GM19468 (cell line): ENCODE results near the gene EWSR1.

Experiments
- ATAC-seq: cut with Tn5 transposase; IDR thresholded peaks from one replicate; pipeline ENCODE4 v1.9.1; 2021; ENCODE audit warnings: mild to moderate bottlenecking, moderate library complexity, moderate number of reproducible peaks; ENCODE audit not compliant: unreplicated experiment; ENCODE audit errors: extremely low read depth

Gene EWSR1

DNA sequence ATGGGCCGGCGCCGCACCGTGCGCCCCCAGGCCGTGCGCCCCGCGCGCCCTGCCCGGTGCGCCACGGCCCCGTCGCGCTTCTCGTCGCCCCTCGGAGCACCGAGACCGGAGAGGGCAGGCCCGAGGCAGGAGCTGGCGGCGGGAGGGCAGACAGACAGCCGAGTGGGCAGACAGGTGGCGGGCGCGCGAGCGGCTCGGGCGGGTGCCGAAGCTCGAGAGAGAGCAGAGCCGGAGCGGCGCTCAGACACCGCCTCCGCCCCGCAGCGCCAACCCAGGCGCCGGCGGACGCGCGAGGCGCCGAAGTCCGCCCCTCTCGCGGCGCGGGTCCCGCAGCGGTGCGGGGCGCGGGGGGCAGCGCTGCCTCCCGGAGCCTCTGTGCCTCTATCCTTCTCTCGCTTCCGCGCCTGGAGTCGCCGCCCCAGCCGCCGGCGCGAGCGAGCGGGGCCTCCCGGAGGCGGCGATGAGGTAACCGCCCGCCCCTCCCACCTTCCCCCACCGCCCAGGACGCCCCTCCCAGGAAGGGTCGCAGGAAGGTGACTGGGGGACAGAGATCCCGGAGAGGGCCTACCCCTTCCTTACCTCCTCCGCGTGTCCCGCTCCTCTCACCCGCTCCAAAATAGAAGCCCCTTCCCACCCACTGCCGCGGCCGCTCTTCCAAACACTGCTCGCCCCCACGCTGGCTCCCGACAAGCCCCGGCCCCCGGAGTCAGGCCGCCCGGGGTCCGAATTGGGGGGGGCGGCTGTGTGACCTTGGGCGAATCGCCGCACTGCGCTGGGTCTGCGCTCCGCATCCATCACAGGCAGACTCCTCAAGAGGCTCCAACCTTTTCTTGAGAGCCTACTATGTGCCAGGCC lies 47.4 kb downstream of the EWSR1 start, which contains the start of gene RASL10A:
Gene RASL10A, minus strand, starts transcription at position 412 of the 855 bp plus-strand sequence. CDS start 451 bp downstream, outside the sequence.
- ATAC-seq, result no peak

DNA sequence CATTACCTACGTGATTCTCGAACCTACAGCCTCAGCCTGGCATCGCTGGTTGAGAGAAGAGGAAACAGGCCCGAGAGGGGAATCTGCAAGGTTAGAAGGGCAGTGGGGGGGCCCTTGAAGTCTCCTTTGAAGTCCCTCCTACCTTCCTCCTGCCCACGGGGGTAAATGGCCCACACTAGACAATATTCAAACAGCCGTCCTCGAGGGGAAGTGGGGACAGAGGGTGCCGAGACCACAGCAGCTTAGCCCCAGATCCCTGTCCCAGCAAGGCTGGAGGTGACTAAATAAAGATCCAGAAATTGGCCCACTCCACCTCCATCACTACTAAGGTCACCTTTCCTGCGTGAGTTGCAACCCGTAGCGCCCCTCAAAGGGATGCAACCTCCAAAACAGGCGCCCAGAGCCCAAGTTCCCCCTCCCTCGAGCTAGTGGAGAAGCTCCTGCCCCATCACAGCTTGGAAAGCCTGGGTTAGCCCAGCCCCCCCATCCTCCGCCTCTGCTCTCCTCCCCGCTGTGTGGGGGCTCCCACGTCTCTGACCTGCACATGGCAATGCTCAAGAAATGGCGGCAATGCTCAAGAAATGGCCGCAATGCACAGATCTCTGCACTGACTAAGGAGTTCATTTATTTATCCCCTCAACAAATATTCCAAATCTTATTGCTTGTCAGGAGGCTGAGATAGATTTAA lies 48.2 kb downstream of the EWSR1 start:
- ATAC-seq, result no peak

DNA sequence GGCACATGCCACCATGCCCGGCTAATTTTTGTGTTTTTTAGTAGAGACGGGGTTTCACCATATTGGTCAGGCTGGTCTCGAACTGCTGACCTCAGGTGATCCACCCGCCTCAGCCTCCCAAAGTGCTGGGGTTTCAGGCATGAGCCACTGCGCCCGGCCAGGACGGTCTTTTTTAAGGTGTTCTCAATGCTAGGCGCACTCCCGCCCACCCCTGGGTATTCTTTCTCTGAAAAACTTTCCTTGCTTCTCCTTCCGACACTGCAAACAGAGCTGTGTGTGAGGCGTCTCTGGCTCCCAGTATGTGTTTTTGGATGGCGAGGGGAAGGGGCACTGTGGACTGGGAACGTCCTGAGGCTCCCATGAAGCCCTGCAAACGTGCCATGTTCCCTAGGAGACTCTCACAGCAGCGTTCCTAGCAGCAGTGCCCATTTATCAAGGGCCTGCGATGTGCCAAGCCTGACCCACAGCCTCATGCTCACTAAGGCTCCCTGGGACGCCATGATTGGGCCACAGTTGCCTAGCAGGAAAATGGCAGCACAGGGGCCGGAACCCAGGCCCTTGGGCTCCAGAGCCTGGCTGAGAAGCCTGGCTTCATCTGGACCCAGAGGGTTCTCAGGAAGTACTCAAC lies 49.9 kb downstream of the EWSR1 start:
- no peak for ATAC-seq

DNA sequence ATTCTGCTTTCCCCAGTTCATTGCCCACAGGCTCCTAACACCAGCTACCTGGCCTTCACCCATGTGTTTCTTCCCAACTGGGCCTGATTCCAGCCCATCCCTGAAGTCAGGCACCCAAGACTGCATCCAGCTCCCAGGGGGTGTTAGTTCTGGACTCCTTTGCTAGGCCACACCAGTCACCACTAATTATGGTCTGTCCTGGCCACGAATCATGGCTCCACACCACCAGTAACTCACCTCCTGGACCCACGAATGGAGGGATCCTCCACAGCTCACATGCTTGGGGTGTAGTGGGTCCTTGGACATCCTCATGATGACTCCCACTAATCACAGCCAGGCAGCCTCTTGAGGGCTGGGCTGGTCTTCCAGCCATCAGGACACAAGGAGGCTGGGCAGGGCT lies 51.0 kb downstream of the EWSR1 start:
- ATAC-seq, result no peak

DNA sequence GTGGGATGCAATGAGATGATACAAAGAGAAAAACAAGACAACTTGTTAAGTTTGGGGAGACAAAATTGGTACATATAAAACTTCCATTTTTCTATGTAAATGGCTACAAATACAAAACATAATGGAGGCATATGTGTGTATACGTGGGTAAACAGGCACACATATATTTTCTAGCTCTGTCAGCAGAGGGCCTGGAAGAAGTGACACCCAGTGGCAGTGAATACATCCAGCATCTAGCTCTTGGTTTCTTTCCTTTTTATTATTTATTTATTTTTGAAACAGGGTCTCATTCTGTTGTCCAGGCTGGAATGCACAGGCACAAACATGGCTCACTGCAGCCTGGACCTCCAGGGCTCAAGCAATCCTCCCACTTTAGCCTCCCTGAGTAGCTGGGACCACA lies 52.5 kb downstream of the EWSR1 start:
- ATAC-seq, result no peak

DNA sequence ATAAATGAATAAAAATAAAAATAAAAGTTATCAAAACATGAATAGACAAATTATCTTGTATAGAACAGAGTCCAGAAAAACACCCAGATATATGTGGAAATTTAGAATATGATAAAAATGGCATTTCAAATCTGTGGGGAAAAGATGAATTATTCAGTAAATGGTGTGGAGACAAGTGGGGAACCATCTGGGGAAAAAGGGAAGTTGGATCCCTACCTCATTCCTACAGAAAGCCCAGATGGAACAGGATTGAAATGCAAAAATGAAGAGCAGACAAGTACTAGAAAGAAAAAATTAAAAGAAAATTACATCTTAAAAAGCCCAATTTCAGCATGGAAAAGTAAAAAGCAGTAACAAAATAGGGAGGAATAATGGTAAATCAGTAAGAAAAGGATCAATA lies 55.6 kb downstream of the EWSR1 start:
- no peak for ATAC-seq

DNA sequence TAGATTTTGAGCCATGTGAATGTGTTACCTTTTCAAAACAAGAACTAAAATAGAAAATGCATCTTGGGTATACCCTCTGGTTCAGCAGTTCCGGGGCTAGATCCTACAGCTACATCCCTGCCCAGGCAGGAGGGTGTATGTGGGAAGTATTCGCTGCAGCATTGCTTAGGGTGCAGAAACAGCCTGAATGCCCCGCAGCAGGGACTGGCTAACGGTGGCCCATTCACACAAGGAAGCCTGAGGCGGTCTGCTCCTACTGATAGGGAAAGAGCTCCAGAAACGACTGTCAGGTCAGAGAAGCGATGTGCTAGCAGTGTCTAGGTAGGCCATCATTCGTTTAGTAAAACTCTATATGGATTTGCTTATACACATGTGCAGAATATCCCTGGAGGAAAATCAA lies 57.3 kb downstream of the EWSR1 start:
- no peak for ATAC-seq

DNA sequence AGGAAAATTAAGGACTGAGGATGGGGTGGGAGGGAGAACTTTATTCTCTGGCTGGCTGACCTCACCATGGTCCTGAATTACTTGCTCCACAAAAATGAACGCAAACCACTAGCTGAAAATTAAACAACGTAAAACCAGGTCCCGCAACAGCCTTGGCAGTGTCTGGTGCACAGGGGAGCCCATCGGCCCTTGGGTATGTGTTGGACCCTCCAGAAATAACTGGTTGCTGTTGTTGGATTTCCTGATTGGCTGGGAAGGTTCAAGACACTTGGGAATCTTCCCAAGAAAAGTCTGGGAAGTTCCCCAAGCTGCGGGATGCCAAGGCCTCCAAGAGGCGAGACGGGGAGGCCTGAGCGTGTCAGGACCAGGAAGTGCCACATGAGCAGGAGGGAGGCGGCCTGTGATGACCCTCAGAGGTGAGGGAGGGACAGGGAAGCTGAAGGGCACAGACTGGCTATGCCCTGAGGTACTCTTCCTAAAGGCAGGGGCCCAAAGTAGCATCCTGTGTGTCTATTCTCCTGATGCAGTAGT lies 57.8 kb downstream of the EWSR1 start:
- ATAC-seq, result no peak

DNA sequence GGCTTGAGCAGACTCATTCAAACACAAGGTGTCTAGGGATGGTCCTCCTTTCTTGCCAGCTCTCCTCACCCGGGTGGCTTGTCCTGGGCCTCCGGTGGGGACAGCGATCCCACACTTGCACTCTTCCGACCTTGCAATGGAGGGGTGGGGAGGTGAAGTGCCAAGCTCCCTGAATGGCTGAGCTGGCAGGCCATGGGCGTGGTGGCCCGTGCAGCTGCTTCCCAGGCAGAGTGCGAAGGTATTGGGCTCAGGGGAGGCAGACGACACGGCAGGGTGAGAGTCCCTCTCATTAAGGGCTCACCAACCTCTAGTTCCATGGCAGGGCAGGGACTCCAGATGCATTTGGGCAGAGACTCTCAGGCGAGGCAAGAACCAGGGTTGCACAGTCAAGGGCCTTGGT lies 58.4 kb downstream of the EWSR1 start:
- no peak for ATAC-seq

DNA sequence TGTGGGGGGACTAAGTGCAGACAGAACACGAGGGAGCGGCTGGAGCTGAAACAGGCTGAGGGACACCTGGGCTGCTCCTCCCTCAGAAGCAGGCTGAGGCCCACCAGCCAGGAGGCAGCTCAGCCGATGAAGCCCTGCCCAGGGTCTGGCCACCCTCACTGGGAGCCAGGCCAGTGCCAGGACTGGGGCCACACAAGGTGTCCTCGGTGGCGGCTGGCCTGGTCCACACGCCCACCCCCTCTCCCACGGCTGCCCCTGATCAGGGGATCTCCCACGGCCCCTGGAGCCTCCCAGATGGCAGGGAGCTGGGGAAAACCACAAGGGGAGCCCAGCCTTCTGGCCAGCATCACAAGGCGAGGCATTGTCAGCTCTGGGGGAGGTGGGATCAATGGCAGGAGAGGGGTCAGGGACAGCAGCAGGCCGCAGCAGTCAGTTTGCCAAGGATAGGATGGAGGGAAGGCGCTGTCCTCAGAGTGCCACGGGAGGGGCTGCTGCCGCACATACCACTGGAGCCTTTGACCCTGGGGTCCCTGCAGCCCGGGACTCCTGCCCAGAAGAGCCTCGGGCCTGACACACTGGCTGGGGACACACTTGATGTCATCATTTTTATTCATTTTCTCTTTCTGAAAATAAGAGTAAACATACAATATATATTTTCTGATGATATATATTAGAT lies 59.2 kb downstream of the EWSR1 start:
- no peak for ATAC-seq

DNA sequence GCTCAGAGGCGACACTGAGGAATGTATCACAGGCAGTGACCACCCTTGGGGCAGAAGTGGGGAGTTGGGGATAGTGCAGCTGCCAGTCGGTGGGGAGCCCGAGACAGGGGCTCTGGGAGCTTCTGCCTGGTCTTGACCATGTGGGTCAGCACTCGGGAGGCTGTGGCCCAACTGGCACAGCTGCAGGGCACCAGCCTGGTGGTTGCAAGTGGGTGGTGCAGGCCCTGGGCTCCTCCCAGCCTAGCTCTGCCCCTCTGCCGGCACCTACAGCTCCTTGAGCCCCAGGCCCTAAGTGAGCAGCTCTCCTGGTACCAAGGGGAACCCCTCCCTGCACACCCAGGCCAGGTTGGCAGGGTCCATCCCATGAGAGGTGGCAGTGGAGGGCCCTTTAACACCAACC lies 60.0 kb downstream of the EWSR1 start:
- no peak for ATAC-seq

DNA sequence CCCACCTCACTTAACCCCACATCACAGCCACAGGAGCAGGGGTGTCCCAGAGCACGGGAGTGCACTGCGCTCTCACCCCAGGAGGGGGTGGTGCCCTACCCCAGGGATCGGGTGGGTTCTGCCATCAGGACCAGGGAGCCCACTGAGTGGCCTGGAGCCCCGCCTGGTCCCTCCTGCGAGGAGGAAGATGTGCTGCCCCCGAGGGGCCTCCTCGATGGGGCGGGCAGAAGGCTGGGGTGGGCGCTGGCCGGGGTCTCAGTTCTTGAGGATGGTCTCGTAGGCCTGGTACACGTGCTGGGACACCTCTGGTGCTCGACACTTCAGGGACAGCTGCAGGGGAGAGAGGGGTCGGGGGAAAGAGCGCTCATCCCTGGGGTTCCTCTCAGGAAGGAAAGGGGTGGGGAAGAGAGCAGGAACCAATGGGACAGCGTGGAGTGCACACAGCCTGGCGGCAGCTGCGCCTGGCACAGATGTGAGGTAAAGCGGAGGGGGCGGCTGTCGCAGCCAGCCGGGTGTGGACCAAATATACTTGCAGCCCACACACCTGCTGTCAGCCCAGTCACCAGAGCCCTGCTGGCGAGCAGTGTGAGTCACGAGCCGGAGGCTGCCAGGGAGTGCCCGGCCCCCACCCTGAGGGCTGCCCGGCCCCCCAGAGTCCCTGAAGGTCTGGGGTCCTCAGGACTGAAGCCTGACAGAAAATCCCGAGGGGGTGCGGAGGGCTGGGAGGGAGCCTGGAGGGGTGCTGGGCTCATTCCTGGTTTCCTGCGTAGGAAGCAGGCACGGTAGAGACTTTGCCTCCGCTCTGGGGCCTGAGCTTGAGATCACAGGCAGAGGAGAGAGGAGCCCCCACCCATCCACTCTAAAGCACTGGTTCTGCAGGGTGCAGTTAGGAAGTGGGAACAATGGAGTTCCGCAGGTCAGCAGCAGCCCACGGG lies 60.8 kb downstream of the EWSR1 start:
- ATAC-seq, result no peak

DNA sequence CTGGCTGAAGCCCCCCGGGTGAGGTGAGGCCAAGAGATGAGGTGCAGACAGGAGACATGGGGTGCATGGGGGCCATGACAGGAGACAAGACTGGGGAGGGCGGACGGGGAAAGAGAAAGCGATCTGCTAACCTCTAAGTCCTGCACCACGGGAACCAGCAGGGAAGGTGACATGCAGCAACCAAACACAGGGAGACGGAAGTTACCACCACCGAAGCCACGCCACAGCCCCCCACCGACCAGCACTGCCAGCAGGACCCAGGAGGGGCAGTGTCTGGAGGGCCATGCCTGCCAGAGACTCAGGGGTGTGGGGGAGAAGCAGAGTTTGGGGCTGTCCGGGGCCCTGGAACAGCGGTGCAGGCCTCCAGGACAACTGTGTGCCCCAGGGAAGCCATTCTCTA lies 61.5 kb downstream of the EWSR1 start:
- ATAC-seq, result no peak

DNA sequence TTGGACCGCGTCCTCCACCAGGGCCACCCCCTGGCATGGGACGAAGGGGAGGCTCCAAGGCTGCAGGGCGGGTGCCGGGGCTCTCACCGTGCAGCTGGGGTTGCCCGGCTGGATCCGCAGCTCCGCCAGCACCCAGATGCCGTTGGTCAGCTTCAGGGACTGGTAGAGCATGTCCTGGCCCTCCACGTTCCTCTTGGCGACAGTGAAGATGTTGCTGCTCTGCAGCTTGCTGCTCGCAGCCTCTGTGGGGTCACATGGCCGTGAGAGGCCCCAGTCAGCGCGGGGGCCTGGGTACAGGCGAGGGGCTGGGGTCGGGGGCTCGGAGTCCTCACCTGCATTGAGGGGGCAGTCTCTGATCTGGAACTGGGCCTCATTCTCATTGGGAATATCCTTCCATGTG lies 62.2 kb downstream of the EWSR1 start:
- no peak for ATAC-seq

DNA sequence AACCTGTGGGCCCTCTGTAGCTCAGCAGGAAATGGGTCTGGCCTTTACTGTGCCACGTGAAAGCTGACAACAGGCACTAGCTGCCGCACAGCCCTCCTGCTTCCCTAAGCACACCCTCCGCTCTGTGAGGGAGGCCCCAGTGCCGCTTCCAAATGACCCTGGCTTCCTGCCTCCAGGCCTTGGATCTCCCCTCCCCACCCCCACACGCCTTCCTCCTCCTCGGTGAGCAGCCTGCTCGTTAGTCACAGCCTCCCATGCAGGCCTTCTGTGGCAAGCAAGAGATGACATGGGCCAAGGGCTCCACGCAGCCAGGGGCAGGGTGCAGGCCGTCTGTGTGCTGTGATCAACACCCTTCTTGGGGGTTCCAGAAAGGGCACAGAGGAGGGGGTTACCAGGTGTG lies 62.7 kb downstream of the EWSR1 start:
- ATAC-seq, result no peak

DNA sequence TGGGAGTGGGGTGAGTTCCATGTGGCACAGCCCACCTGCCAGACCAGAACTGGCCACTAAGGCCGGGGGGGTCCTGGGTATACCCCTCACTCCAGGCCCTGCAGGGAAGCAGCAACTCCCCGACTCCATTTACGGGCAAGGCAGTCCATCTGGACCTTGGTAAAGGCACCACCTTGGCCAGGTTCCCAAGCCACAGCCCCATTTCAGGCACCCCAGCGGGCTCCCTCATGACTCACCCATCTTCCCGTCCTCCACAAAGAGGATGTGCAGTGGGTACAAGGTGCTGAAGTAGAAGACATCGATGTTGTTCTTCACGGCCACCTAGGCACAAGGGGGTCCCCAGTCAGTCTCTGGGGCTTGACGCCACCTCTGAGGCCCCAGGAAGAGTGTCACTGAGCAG lies 63.1 kb downstream of the EWSR1 start:
- no peak for ATAC-seq

DNA sequence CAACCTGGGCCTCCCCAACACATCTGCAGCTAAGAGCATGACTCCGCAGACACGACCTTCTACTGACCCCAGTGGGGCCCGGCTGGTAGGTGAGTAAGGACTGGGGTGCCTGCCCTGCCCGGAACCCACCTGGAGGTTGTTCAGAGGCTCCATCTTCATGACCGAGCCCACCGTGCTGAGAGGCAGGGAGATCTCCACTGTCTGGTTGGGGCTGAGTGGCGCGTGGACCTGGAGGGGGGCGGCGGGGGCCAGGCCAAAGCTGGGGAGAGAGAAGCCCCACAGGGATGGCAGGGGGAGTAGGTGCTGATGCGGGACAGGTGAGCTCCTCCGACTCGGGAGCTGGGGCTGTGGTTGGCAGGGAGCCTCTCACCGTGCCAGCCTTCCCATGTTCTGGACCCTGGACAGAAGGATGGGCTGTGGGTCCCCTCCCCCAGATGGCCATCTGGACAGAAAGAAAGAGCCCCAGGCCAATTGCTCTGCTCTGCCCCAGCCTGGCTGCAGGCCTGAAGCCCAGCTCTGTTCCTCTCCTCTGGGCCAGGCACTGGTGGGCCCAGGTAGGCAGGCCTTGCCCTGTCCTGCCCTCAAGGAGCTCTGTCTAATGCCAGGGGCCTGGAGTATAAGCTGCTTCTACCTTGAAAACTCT lies 63.7 kb downstream of the EWSR1 start:
- ATAC-seq, result no peak

DNA sequence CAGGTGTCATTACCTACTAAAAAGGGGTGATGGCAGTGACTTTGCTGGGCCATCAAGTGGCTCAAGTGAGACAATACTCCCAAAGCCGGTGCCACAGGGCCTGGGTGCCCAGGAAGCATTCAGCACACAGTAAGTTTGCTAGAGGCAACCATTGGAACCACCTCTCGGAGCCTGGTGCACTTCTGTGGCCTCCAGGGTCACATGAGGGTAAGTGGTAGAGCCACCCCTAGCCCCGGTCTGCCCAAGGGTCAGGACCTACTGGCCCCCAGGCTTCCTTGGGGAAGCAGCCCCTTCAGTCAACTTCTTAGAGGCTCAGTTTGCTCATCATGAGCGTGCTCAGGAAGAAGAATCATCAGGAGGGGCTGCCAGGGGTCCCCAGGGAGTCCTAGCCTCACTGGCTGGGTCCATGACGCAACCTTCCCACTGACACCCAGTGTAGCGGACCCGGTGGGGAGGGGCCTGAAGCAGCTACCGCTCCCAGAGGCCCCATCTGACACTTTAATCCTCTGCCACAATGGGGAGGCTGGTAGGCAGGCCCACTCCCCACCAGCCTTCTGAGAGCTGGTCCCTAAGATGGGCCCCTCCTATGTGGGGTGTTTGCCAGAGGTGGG lies 64.9 kb downstream of the EWSR1 start:
- no peak for ATAC-seq
